ENCODE measurements around the gene XNDC1N. TPM values are rescaled to one million over a fixed set of nuclear protein-coding genes. Genes with fewer than 3 reads are reported as not detected.

The XNDC1N gene
- total RNA-seq, 4 donors from 2014 or later: 4.6 to 21.4 (median 15.7) TPM

DNA sequence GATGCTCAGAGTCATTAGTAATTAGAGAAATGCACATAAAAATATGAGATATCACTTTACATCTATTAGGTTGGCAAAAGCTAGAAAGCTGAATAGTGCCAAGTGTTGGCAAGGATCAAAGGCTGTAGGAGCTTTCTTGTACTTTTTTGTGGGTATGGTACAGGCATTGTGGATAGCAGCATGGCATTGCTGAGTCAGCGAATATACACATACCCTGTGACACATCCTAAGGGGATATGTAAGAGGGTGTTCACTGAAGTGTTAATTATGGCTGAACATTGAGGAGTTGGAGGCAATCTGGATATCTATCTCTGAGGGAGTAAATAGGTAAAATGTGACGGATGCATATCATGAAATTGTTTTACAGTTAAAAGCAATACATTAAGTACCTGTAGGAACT is 43.3 kb upstream of the XNDC1N start:
- H3K36me3 ChIP-seq: peaks cover 0 to 21% (median 0%) of the 10 kb centered on the region in 3 donors
- no peak overlapping the region for H3K27ac ChIP-seq
- H3K27me3 ChIP-seq: no peaks in the 10 kb centered on the region
- 98% methylated on average over 2 of the region's 2 CpGs for WGBS, 2 donors
- no peak for TF ChIP-seq EP300 (IDR thresholded peaks at IDR 0.05)
- TF ChIP-seq POLR2A (IDR thresholded peaks at IDR 0.05): no peak
- TF ChIP-seq, protein P1, sequence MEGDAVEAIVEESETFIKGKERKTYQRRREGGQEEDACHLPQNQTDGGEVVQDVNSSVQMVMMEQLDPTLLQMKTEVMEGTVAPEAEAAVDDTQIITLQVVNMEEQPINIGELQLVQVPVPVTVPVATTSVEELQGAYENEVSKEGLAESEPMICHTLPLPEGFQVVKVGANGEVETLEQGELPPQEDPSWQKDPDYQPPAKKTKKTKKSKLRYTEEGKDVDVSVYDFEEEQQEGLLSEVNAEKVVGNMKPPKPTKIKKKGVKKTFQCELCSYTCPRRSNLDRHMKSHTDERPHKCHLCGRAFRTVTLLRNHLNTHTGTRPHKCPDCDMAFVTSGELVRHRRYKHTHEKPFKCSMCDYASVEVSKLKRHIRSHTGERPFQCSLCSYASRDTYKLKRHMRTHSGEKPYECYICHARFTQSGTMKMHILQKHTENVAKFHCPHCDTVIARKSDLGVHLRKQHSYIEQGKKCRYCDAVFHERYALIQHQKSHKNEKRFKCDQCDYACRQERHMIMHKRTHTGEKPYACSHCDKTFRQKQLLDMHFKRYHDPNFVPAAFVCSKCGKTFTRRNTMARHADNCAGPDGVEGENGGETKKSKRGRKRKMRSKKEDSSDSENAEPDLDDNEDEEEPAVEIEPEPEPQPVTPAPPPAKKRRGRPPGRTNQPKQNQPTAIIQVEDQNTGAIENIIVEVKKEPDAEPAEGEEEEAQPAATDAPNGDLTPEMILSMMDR (IDR thresholded peaks at IDR 0.05): no peak
- no peak for DNase-seq (ENCODE audit: low spot score in 2 of 2)
- H3K4me1 ChIP-seq: no peaks in the 10 kb centered on the region
- H3K4me3 ChIP-seq: no peak overlapping the region
- no peaks in the 10 kb centered on the region for H3K9me3 ChIP-seq

DNA sequence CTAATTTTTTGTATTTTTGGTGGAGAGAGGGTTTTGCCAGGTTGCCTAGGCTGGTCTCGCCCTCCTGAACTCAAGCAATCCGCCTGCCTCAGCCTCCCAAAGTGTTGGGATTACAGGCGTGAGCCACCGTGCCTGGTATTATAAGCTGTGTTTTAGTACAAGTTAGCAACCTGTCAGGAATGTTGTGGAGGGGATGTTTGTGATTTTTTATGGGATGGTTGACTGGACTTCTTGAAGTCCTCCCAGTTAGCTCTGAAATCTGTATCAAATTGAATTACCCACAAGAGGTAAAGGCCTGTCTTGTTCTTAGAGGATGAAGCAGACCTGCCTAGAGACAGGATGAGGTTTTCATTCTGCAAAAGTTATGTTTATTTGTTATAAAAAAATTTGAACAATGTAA is 36.2 kb upstream of the XNDC1N start:
- no peak for TF ChIP-seq POLR2A (IDR thresholded peaks at IDR 0.05)
- no peak for TF ChIP-seq EP300 (IDR thresholded peaks at IDR 0.05)
- TF ChIP-seq, protein P1 (IDR thresholded peaks at IDR 0.05): no peak
- H3K4me1 ChIP-seq: no peaks in the 10 kb centered on the region
- no peaks in the 10 kb centered on the region for H3K27me3 ChIP-seq
- no peak overlapping the region for H3K27ac ChIP-seq
- peaks cover 0 to 4% (median 0%) of the 10 kb centered on the region in 4 donors for H3K9me3 ChIP-seq
- 93 to 98% methylated on average over 4 of the region's 4 CpGs for WGBS, 2 donors
- DNase-seq (ENCODE audit: low spot score in 2 of 2): no peak
- H3K36me3 ChIP-seq: peaks cover 0 to 59% (median 0%) of the 10 kb centered on the region in 3 donors
- no peak overlapping the region for H3K4me3 ChIP-seq

DNA sequence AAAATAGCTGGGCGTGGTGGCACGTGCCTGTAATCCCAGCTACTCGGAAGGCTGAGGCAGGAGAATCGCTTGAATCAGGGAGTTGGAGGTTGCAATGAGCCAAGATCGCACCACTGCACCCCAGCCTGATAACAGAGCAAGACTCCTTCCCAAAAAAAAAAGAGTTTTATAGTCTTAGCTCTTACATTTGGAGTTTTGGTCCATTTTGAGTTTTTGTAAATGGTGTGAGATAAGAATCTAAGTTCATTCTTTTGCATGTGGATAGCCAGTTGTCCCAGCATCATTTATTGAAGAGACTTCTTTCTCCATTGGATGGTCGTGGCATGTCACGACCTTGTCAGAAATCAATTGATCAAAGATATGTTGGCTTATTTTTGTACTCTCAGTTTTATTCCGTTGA is 35.1 kb upstream of the XNDC1N start:
- DNase-seq (ENCODE audit: low spot score in 2 of 2): no peak
- Histone ChIP-seq H3K27ac (no peak overlapping the region), H3K4me3 (no peak overlapping the region), H3K9me3 (peaks cover 0 to 4% (median 0%) of the 10 kb centered on the region in 4 donors), H3K36me3 (peaks cover 0 to 60% (median 0%) of the 10 kb centered on the region in 3 donors), H3K4me1 (no peaks in the 10 kb centered on the region), H3K27me3 (no peaks in the 10 kb centered on the region)
- 94 to 96% methylated on average over 8 of the region's 8 CpGs for WGBS, 2 donors
- no peak for TF ChIP-seq POLR2A (IDR thresholded peaks at IDR 0.05)
- TF ChIP-seq, protein P1 (IDR thresholded peaks at IDR 0.05): no peak
- no peak for TF ChIP-seq EP300 (IDR thresholded peaks at IDR 0.05)

DNA sequence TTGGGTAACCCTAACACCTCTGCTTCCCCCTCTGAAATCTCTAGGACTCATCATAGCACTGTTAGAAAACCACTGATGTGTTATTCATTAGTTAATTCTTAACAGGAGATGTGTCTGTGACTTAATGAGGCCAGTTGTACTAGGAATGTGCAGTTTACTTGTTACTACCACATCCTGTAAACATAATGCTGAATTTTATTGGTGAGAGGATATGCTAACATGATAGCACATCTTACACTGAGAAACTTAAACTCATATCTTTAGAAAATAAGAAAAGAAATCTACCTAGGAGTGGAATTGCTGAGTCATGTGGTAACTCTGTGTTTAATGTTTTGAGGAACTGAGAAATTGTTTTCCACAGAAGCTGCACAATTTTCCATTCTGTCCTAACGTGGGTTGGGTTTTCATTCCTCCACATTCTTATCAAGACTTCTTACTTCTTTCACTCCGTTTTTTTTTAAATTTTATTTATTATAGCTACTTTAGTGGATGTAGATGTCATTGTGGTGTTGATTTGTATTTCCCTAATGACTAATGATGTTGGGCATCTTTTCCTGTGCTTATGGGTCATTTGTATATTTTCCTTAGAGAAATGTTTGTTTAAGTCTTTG is 34.1 kb upstream of the XNDC1N start:
- Histone ChIP-seq H3K9me3 (peaks cover 0 to 4% (median 0%) of the 10 kb centered on the region in 4 donors), H3K27ac (no peak overlapping the region), H3K36me3 (peaks cover 0 to 53% (median 0%) of the 10 kb centered on the region in 3 donors), H3K4me1 (no peaks in the 10 kb centered on the region), H3K4me3 (no peak overlapping the region), H3K27me3 (no peaks in the 10 kb centered on the region)
- TF ChIP-seq, protein P1 (IDR thresholded peaks at IDR 0.05): no peak
- TF ChIP-seq POLR2A (IDR thresholded peaks at IDR 0.05) (no peak), EP300 (IDR thresholded peaks at IDR 0.05) (no peak)
- WGBS, 2 donors: 35 to 44% methylated on average over 2 of the region's 2 CpGs
- no peak for DNase-seq (ENCODE audit: low spot score in 2 of 2)

DNA sequence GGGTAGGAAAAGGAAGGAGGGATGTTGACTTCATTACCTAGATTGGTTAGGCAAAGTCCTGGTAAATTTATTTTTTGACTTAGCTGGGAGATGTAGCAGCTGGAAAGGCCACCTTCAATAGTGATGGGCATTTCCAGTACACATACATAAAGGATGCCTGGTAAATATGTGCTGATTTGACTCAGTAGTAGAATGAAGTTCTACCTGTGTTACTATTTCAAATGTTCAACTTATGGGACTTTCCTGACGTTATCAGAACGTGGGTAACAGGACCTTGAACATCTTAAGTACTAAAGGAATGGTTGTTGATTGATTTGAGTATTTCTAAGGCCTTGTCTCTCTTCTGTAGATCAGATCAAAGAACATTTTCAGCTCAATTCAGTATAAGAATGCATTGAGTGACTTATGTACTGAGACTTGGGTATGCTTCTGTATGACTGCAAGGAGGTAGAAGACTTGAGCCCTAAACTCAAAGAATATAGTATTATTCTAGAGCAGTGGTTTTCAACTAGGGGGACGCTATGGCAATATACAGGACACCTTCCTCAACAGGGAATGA is 27.6 kb upstream of the XNDC1N start:
- Histone ChIP-seq H3K9me3 (no peaks in the 10 kb centered on the region), H3K27me3 (no peaks in the 10 kb centered on the region), H3K27ac (no peak overlapping the region), H3K36me3 (peaks cover 0 to 19% (median 0%) of the 10 kb centered on the region in 3 donors), H3K4me3 (no peak overlapping the region), H3K4me1 (no peaks in the 10 kb centered on the region)
- no peak for DNase-seq (ENCODE audit: low spot score in 2 of 2)
- TF ChIP-seq EP300 (IDR thresholded peaks at IDR 0.05) (no peak), POLR2A (IDR thresholded peaks at IDR 0.05) (no peak)
- TF ChIP-seq, protein P1 (IDR thresholded peaks at IDR 0.05): no peak
- 62 to 75% methylated on average over 3 of the region's 3 CpGs for WGBS, 2 donors
